ENCODE measurements around the gene RAP1GAP. TPM values are rescaled to one million over a fixed set of nuclear protein-coding genes. Genes with fewer than 3 reads are reported as not detected.
"Not testable (repeated sequence)": the region's sequence is repeated elsewhere in the genome, so short reads cannot be mapped to it uniquely, and the experiment has no call there.

RAP1GAP gene
- total RNA-seq, 1 donor from 2014 or later: 0.07 TPM

GRCh38 chr1:21677168-21677567 lies 8.0 kb upstream of the RAP1GAP start:
- DNase-seq (ENCODE audit: low read depth, low spot score): no peak

DNA sequence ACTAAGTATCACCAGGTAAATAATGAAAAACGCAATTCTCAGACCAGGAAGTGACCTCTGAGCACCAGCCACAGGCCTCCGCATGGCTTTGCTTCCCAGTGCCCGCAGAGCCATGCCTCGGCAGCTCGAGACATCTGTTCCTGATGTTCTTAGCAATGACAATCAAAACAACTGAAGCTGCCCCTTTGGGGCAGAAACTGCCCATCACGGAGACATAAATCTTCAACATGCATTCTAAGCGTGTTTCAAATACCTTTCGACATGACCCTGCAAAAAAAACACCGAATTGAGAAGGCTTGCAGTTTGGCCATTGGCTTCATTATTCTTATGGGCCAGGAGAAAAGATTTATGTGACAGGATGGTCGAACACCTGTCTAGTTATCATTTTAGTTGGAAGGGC lies 5.8 kb upstream of the RAP1GAP start:
- DNase-seq (ENCODE audit: low read depth, low spot score): no peak

DNA sequence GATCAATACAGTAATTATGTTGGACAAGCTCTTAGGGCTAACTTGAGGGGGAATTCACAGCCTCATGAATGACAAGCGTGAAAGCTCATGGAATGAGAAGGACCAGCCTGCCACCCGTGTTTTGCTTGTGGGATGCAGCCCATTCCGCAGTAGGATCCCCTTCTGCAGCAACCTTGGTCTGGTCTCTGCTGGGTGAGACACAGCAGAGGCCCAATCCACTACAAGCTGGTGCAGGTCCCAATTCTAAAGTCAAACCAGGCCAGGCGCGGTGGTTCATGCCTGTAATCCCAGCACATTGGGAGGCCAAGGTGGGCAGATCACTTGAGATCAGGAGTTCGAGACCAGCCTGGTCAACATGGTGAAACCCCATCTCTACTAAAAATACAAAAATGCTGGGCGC lies 4.7 kb upstream of the RAP1GAP start:
- not testable (repeated sequence) for DNase-seq (ENCODE audit: low read depth, low spot score)

GRCh38 chr1:21673277-21673780 lies 4.2 kb upstream of the RAP1GAP start:
- no peak for DNase-seq (ENCODE audit: low read depth, low spot score)

DNA sequence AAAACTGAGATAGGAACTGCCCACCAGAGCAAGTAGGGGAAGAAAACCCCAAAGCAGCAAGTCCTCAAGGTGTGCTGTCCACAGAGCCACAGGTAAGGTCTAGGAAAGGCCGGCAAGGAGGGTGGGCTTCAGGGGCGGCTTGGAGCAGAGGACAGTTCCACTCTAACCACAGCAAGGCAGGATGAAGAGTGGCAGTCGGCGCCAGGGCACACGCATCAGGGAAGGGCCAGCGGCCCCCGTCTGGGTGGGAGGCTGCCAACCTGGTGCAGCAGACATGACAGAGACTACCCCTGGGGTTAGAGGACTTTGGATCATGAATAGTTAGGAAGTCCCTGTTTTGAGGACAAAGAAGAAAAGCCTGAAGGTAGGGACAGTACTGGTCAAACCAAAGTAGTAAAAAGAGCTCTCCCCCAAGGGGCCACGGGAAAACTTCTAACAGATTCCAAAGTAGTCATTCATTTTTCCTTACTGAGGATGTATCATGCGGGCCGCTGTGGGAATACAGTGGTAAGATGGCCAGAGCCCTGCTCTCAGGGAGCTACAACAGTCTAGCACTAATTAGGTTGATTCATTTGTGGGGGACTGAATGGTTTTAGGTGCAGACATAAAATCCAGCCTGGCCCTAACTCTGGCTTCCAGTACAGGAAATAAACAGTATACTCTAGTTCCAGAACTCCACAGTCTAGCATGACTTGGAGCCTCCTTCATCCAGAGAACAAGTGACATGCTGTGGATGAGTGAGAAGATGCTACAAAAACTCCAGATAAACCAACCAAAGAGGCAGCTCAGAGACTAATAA lies 3.5 kb upstream of the RAP1GAP start:
- no peak for DNase-seq (ENCODE audit: low read depth, low spot score)

DNA sequence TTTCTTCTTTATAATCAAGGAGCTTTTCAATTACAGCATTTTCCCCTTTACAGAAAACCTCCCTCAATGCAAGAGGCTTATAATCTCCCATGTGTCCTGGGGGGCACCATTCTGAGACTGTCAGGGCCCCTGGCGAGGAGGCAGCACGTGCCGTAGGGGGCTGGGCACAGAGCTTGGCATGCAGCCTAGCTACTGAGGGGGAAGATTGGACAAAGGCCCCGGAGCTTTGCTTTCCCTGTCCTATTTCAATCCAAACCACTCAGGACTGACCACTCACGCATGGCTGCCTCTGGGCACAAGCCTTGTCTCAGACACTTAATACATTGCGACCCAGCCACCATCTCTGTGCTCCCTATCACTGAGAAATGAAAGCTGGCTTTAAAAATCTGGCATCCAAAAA lies 2.8 kb upstream of the RAP1GAP start:
- DNase-seq (ENCODE audit: low read depth, low spot score): no peak

GRCh38 chr1:21670956-21671902 lies 2.1 kb upstream of the RAP1GAP start:
- no peak for DNase-seq (ENCODE audit: low read depth, low spot score)

- DNase-seq (ENCODE audit: low read depth, low spot score): no peak
Observed at GRCh38 chr1:21670059-21670881, 1.1 kb upstream of the RAP1GAP start.

GRCh38 chr1:21668951-21669257 lies 253 bp downstream of the RAP1GAP start:
- DNase-seq (ENCODE audit: low read depth, low spot score): no peak

GRCh38 chr1:21668232-21668950 lies 766 bp downstream of the RAP1GAP start:
- DNase-seq (ENCODE audit: low read depth, low spot score): no peak

DNA sequence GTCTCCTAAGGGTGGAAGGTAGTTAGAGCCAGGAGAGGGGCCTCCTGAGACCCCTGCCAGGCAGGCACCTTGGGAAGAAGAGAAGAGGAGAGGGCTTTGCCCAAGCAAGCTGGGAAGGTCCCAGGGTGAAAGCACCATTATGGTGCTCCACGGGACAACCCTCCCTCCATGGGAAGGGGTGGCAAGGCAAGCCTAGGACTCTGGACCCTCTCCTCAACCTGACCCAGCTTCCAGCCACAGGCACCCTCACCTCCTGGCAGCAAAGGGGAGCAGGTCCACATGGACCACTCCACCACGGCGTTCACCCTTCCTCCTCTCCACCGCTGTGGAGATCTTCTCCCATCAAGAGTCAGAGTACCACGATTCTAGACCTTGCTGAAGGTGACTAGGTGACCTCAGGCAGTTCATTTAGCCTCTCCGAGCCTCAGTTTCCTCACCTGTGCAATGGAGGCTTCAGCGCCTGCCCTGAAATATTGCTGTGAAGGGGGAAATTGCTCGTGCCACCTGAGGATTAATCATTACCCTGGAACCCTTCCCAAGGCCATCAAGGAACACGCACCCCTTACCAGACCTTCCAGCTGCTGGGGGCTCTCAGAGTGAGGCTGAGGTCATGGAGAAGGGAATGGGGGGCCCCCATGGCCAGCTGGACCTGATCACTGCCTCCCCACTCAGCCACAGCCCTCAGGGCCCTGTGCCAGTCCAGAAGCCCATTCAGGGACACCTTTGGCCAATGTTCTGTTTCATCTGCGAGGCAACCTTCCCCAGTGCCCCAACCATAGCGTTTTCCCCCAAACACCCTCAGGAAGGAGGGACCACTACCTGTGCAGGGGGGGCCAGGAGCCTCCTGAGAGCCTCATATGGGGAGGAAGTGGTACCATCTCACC lies 1.6 kb downstream of the RAP1GAP start:
- no peak for DNase-seq (ENCODE audit: low read depth, low spot score)

- DNase-seq (ENCODE audit: low read depth, low spot score): no peak
Observed at GRCh38 chr1:21666576-21667320, 2.4 kb downstream of the RAP1GAP start.

DNA sequence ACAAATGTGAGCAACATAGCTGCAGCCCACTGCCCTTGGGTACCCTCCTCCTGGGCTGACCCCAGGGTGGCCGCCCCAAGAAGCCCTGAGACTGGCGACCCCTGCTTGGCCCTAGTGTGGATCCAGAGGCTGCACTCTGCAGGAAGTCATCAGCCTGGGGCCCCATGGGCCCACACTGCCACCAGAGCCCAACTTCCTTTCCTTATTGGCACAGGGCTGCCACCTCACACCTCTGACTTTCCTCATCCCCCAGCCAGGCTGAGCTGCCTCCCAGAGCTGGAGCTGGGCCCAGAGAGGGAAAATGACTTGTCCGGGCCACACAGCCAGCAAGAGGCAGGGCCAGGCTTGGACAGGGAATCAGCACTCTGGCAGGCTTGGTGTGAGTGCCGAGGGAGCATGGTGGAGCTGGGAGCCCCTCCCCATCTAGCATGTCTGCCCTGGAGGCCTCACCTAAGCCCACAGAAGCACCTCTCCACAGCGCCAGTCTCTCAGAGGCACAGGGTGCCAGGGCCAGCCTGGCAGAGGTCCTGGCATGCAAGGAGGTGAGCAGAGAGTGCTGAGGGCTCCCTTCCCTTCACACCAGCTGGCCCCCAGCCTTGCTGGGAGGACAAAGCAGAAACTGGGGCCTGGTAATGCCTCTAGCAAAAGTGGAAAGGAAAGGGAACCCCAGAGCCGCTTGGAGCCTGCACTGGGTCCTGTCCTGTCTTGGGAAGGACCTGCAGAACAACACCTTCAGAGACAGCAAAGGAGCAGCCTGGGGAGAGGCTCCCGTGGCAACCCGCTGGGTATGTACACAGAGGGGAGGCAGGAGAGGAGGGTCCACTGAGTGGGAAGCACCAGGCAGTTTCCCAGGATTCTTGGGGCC lies 3.2 kb downstream of the RAP1GAP start:
- no peak for DNase-seq (ENCODE audit: low read depth, low spot score)

DNA sequence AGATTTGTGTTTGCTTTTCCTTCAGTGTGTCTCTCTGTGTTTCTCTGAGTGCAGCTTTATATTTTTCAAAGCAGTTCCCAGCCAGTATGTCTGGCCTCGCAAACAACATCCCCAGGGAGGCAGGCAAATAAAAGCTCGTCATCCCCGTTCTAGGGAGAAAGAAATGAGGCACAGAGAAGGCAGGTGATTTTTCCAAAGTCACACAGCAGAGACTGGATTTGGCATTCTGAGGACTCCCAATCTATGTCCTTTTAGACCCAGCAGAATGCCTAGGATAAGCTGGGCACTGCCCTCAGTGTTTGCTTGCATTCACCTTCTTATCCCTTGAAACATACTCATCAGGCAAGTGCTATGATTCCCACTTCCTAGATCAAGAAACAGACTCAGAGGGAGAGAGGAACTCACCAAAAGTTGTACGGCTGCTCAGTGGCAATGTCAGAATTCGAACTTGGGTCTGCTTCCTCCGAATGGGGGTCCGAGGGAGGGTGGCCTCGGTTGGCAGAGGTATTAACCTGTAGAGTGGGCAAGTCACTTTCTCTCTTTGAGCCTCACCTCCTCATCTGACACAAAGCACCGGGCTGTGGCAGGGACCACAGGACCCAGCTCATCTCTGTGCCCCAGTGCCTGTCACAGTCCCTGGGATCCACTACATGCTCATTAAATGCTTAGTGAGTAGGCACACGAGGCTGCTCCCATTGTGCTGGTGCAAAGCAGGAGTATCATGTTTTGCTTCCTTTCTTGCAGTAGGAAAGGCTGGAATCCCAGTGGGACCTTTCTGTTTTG lies 4.2 kb downstream of the RAP1GAP start:
- DNase-seq (ENCODE audit: low read depth, low spot score): no peak

DNA sequence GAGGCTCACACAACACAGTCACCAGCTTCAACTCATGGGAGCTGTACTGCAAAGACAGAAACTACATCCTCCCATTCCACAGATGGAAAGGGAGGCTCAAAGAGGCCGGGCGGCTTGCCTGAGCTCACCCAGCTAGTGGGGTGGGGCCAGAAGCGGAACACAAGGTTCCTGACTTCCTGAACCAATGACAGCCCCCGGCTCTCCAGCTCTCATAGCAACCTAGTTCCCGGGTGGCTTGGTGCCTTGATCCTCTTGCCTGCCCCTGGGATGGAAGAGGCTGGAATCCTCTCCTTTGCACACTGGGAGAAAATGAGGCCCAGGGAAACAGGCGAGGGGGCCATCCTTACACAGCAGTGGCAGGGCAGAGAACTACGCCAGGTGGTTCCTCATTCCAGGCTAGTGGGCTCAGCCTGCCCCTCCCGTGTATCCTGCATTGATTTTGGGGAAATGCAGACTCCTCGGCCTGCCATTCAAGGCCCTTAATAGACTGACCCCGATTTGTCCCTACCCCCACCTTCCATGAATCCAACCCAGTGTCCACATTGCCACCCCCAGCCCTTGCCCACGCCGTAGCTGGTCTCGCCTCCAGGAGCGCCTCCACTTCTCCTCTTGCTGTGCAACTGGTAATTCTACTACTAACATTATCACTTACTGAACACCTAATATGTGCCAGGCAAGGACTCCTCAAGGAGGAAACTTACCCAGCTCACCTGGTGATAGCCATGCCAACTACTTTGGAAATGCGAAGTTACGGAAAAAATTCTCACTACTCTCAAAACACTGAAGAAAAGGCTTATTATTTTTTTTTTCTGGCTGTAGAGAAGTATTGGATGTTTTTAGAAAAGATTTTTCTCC lies 5.0 kb downstream of the RAP1GAP start:
- DNase-seq (ENCODE audit: low read depth, low spot score): no peak

GRCh38 chr1:21663248-21663950 lies 5.8 kb downstream of the RAP1GAP start:
- DNase-seq (ENCODE audit: low read depth, low spot score): no peak
